HG03060 (cell line): Measurements from ENCODE around the gene GOLGA8K.
"Not testable (repeated sequence)": the region's sequence is repeated elsewhere in the genome, so short reads cannot be mapped to it uniquely, and the experiment has no call there.

Experiments
- ATAC-seq: cut with Tn5 transposase; IDR thresholded peaks from one replicate; pipeline ENCODE4 v1.9.1; 2021; ENCODE audit warnings: low read depth, moderate number of reproducible peaks; ENCODE audit not compliant: unreplicated experiment

GOLGA8K gene

DNA sequence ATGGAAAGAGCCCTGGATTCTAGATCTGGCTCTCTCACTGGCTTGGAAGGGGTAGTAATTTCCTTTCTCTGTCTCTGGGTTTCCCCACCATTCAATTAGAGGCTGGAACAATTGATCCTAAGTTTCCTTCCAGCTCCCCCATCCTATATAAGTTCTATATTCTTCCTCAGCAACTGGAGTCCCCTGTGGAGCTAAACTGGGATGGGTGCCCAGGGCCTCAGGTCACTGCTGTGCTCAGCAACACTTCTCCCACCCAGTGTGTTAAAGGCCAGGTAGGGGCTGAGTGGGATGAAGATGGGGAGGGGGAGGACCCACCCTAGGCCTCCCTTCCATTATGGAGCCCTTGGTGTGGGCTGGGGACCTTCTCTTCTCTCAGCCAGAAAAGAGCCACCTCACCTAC is 46.2 kb downstream of the GOLGA8K start:
- ATAC-seq = not testable (repeated sequence)

DNA sequence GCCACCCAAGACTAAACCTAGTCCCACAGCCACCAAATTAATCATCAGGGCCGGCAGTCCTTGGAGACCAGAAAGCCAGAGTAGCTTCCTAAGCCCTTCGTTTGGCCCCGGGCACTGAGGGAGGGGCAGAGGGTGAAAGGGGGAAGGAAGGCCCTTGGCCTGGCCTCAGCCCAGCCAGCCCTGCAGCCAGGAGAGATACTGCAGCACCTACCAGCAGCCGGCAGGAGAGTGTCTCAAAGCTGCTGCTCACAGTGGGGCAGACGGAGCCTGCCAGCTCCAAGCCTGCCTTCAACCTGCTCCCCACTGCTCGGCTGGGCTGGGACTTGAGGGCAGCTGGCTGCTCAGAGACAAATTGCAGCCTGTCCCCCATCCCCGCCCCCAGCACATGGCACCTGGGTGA is 50.3 kb downstream of the GOLGA8K start:
- ATAC-seq = not testable (repeated sequence)

DNA sequence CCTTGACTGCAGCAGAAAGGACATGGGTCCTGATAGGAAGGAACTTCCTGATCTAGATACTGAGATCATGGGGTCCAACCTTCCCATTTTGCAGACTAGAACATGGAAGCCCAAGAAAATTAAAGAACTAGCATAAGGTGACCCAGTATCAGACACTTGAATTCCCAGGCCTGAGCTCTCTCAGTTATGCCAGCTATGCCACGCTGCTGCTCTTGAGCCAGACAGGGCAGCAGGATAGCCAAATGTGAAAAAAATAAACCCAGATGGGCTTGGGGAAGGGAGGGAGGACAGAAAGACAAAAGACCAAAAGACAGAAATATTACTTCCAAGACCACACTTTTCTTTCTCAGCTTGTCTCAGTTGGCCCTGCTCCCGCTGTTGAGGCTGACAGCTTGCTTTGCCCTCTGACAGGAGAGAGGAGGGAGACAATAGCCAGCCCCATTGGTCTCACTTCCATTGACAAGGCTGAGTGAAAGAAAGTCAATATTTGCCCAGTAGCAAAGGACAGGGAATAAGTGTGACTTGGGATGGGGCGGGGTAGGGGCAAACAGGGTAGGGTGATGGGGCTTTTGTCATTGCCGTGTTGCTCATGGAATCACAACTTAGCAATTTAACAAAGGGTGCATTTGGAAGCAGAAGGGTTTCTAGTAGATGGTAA is 52.4 kb downstream of the GOLGA8K start:
- ATAC-seq = not testable (repeated sequence)

DNA sequence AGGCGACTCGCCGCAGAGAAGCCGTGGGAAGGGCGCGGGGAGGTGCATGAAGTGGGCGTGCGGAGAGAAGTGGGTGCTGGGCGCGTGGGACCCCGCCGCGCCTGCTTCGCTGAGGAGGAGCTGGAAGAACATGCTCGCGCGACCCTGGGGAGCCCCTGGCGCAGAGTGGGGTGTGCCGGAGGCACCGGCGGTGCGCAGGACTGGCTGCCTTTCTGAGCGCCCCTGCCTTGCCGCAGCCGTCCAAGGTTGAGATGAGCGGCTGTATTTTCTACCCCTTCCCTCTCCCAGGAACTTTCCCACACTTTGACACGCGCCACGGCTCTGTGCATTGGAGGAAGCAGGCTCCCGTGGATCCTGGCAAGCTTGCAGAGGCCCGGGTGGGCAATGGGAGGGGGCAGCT is 56.1 kb downstream of the GOLGA8K start:
- not testable (repeated sequence) for ATAC-seq

DNA sequence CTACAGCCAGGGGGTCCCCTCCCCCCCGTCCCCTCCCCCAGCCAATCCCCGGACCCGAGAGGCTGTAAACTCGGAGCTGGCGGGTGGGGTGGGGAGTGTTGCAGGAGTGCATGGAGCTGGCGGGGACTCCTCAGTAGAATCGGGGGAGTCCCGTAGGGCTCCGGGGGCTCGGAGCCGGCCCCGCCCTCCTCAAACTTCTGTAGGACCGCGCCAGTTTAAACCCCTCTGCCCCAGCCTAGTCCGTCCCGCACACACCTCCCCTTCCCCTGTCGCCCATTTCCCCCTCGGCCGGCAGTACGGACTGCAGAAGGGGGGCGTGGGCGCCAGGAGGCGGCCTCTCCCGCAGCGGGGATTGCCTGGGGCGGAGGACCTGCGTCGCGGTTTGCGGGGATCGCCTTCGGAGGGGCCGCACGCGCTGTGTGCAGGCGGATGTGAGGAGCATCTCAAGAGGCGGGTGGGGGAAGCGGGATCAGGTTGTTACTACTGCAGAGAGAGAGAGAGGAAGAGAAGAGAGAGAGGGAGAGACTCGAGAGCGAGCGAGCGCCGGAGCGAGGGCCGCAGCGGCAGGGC is 57.0 kb downstream of the GOLGA8K start:
- not testable (repeated sequence) for ATAC-seq

DNA sequence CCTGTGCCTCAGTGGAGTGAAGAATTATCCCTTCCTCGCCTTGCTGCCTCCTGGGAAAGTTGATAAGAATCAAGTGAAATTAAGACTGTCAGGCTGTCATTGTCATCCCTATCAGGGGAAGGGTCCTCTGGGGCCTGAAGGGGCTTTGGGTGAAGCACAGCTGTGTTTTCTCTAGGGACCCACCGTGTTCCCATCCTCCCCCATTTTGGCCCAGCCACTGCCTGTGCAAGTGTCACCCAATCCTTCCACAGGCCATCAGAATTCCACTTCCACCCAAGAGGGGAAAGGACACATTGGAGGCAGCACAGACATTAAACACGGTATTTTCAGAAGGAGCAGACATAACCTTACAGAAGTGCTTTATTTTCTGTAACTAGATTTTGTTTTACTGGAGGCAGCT is 59.2 kb downstream of the GOLGA8K start:
- not testable (repeated sequence) for ATAC-seq
